NCI-H2081 treated with DMSO at 0.1 percent for 48 hours (cell line): ENCODE data around the gene ALMS1.
"Not testable (repeated sequence)": the region's sequence is repeated elsewhere in the genome, so short reads cannot be mapped to it uniquely, and the experiment has no call there.

Source experiments
- DNase-seq: peaks from one replicate; lab custom pipeline; 2025; lab: John Stamatoyannopoulos, UW

The ALMS1 gene

DNA sequence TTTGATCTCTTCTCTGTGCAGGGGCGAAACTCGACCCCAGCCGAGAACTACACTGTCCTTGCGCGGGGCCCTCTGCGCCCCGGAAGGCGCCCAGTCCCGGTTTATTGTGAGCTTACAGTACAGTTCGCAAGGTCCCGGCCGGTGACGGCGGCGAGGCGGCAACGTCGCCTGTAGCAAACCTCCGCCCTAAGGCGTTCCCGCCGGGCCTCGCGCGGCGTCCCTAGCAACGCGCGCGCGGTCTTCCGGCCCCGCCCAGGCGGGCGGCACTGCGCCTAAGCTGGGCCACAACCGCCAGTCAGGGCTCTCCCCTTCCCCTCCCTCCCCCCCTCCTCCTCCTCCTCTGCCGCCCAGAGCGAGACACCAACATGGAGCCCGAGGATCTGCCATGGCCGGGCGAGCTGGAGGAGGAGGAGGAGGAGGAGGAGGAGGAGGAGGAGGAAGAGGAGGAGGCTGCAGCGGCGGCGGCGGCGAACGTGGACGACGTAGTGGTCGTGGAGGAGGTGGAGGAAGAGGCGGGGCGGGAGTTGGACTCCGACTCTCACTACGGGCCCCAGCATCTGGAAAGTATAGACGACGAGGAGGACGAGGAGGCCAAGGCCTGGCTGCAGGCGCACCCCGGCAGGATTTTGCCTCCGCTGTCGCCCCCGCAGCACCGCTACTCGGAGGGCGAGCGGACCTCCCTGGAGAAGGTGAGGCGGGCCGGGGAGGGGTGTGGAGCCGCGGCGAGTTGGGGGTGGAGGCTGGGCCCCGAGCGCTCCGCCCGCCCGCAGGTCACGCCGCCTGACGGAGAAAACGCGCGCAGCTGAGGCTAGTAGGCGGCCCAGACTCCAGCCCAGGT lies at the start of gene ALMS1:
Gene ALMS1 (plus strand): TSS at position 333 of the 838 bp plus-strand sequence. CDS start 33 bp downstream, at position 366.
- peak; percentile 73 for DNase-seq

DNA sequence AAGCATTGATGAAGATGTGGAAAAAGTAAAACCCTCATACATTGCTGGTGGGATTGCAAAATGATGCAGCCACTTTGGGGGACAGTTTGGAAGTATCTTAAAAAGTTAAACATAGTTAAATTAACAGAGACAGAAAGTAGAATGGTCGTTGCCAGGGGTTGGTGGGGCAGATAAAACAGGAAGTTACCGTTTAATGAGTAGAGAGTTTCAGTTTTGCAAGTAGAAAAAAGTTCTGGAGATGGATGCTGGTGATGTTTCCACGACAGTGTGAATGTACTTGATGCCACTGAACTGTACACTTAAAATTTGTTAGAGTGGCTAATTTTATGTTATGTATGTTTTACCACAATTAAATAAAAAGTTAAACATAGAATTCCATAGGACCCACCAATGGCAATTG lies 47.8 kb upstream of the ALMS1 start:
- DNase-seq: no peak

GRCh38 chr2:73339201-73339600 lies 46.4 kb upstream of the ALMS1 start:
- peak; percentile 90 for DNase-seq

GRCh38 chr2:73341039-73341438 lies 44.6 kb upstream of the ALMS1 start:
- no peak for DNase-seq

GRCh38 chr2:73343992-73344391 lies 41.6 kb upstream of the ALMS1 start:
- DNase-seq: no peak

DNA sequence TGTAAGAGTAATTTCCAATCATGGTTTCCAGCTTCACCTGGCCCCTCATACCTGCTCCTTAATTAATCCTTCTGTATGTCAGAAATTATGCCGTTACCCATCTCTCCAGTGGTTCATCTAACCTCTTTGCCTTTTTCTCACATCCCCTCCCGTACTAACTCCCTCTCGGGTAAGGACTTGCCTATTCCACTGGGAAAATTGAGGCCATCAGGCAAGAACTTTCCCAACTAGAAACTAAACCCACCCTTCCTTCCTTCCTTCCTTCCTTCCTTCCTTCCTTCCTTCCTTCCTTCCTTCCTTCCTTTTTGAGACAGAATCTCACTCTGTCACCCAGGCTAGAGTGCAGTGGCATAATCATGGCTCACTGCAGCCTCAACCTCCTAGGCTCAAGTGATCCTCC lies 40.9 kb upstream of the ALMS1 start:
- not testable (repeated sequence) for DNase-seq

DNA sequence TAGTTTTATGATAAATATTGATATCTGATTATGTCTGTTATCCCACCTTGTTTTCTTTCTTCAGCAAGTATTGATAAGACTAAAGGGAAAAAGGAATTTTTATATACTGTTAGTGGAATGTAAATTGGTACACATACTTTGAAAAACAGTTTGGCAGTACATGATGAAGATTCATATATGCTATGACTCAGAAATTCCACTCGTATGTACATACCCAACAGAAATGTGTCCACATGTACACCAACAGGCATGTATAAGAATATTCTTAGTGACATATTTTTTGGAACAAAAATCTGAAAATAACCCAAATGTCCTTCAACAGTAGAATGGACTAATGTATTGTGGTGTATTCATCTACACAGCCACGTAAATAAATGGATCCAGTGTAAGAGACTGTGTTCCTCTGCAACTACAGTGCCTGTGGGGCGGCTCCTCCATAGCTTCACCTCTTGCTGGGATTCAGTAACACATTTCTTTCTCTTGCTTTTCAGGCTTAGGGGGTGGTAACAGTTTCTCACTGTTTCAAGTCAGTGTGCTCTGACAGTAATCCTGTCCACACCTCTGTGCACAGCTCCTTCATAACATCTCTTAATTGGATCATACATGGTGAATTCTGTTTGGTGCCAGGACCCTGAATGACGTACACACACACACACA lies 35.5 kb upstream of the ALMS1 start:
- no peak for DNase-seq

DNA sequence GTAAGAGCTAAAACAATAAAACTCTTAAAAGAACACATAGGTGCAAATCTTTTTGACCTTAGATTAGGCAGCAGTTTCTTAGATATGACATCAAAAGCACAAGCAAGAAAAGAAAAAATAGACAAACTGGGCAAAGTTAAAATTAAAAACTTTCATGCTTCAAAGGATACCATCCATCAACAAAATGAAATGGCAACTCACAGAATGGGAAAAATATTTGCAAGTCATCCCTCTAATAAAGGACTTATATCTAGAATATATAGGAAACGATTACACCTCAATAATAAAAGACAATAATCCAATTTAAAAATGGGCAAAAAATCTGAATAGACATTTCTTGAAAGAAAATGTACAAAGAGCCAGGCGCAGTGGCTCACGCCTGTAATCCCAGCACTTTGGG lies 29.5 kb upstream of the ALMS1 start:
- DNase-seq: no peak

GRCh38 chr2:73359915-73360697 lies 25.5 kb upstream of the ALMS1 start:
- DNase-seq: no peak

- DNase-seq: no peak
Observed at GRCh38 chr2:73366060-73366459, 19.6 kb upstream of the ALMS1 start.

- DNase-seq: no peak
Observed at GRCh38 chr2:73368781-73369180, 16.9 kb upstream of the ALMS1 start.

GRCh38 chr2:73370348-73370747 lies 15.3 kb upstream of the ALMS1 start:
- no peak for DNase-seq

DNA sequence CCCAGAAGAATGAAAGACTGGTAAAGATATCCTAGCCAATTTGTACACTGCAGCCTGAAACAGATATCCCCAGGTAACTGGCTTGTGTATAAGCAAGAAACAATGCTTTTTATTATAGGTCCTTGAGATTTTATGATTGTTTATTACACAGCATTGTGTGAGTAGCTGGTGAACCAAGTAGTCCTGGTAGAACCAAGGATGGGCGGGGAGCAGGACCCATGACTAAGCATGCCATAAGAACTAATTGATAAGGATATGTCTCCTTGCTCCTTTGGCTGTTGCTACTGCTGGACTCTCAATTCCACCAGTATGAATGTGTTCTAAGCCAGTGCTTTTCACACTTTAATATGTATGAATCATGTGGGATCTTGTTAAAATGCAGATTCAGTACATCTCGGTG lies 12.3 kb upstream of the ALMS1 start:
- no peak for DNase-seq

DNA sequence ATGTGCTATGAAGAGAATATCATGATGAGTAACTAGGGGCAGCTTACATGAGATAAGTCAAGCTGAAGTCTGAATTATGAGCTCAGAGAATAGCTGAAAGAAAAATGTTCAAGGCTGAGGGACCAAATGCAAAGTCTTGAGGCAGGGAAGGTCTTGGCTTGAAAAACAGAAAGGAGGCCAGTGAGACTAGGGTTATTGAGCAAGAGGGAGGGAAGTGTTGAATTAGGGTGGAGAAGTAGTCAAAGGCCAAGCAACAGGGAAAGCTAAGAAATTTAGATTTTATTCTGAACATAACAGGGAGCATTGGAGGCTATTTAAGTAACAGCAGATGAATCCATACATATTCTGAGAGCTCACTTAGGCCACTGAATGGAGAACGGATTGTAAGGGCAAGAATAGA lies 11.4 kb upstream of the ALMS1 start:
- no peak for DNase-seq

- DNase-seq: no peak
Observed at GRCh38 chr2:73376681-73377080, 9.0 kb upstream of the ALMS1 start.

- DNase-seq: no peak
Observed at GRCh38 chr2:73383036-73383435, 2.6 kb upstream of the ALMS1 start.

GRCh38 chr2:73385123-73385503 lies 523 bp upstream of the ALMS1 start:
- no peak for DNase-seq

DNA sequence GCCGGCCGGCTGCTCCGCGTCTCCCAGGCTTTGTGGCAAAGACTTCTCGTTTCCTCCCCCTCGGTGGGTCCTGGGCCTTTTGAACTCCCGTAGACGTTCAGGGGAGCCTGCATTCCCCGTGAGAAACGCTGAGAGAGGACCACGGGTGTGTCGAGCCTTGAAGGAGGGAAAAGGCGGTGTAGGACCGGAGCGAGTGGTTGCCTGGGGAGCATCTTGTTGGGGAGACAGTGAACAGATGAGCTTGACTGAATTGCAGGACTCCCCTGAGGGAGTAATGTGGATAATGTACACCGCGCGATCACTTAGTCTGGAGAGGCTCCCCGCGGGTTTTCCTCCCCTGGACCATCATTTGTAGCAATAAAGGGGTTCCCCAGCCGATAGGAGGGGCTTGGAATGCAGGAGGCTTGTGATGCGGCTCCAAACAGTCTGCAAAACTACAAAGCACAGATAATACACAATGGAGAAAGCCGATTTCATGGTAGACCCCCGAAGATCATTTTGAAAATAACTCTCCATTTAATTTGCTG lies 769 bp downstream of the ALMS1 start:
- no peak for DNase-seq

- no peak for DNase-seq
Observed at GRCh38 chr2:73386894-73387636, 1.4 kb downstream of the ALMS1 start.

DNA sequence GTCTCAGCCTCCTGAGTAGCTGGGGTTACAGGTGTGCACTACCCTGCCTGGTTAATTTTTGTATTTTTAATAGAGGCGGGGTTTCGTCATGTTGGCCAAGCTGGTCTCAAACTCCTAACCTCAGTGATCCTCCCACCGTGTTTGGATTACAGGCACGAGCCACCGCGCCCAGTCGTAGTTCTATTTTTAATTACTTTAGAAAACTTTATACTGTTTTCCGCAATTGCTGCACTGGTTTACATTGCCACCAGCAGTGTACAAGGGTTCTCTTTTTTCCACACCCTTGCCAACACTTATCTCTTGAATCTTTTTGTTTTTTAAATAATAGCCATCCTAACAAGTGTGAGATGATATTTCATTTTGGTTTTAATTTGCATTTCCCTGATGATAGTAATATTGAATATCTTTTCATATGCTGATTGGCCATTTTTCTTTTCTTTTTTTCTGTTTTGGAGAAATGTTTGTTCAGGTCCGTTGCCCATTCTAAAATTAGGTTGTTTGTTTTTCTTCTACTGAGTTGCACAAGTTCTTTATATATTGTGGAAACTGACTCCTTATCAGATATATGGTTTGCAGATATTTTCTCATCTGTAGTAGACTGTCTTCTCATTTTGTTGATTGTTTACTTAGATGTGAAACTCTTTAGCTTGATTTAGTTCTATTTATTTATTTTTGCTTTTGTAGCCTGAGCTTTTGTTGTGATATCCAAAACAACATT lies 16.9 kb downstream of the ALMS1 start:
- DNase-seq: no peak

- no peak for DNase-seq
Observed at GRCh38 chr2:73403237-73403636, 17.6 kb downstream of the ALMS1 start.
